DOHH2 (cell line): Measurements from ENCODE around the gene SYT7.

Source experiments
- H3F3A ChIP-seq: fragments of 200-600 bp; sonication (generic), shearing (Covaris generic); 2 replicates; pipeline ENCODE4 v1.6.0; 2016; ENCODE audit warnings: antibody characterized with exemption, mild to moderate bottlenecking; ENCODE audit not compliant: control insufficient read depth, insufficient read depth
- H3K27ac ChIP-seq: fragments of 200-600 bp; sonication (generic); 2 replicates; pipeline ENCODE4 v1.5.1; 2014; ENCODE audit warnings: low read depth, mild to moderate bottlenecking, low read length, moderate library complexity
- H3K27me3 ChIP-seq: fragments of 200-600 bp; sonication (generic); 2 replicates; pipeline ENCODE4 v1.6.1; 2014; ENCODE audit warnings: mild to moderate bottlenecking, low read length, mixed read lengths; ENCODE audit not compliant: control insufficient read depth
- H3K36me3 ChIP-seq: fragments of 200-600 bp; sonication (generic); 2 replicates; pipeline ENCODE4 v1.6.1; 2014; ENCODE audit warnings: mild to moderate bottlenecking, low read length, moderate library complexity, mixed read lengths; ENCODE audit not compliant: control insufficient read depth
- H3K4me1 ChIP-seq: fragments of 200-600 bp; sonication (generic); 2 replicates; pipeline ENCODE4 v1.6.1; 2014; ENCODE audit warnings: mild to moderate bottlenecking, low read length, mixed read lengths; ENCODE audit not compliant: control insufficient read depth
- H3K4me2 ChIP-seq: fragments of 200-600 bp; sonication (generic); 2 replicates; pipeline ENCODE4 v1.6.0; 2014; ENCODE audit warnings: mild to moderate bottlenecking, low read length, moderate library complexity
- H3K4me3 ChIP-seq: fragments of 200-600 bp; sonication (generic); 2 replicates; pipeline ENCODE4 v1.5.1; 2014; ENCODE audit warnings: mild to moderate bottlenecking, low read length, mixed read lengths
- H3K79me2 ChIP-seq: fragments of 200-600 bp; sonication (generic); 2 replicates; pipeline ENCODE4 v1.6.1; 2014; ENCODE audit warnings: mild to moderate bottlenecking, low read length, mixed read lengths; ENCODE audit not compliant: control insufficient read depth
- H3K9me2 ChIP-seq: fragments of 200-600 bp; sonication (generic); replicated peaks from 2 replicates; pipeline ENCODE4 v1.6.1; 2014; ENCODE audit warnings: mild to moderate bottlenecking, low read length, mixed read lengths; ENCODE audit not compliant: control insufficient read depth
- H3K9me3 ChIP-seq: fragments of 200-600 bp; sonication (generic); 2 replicates; pipeline ENCODE4 v1.6.1; 2014; ENCODE audit warnings: antibody characterized with exemption, low read length, mixed read lengths; ENCODE audit not compliant: control insufficient read depth, insufficient read depth
- H4K20me1 ChIP-seq: fragments of 200-600 bp; sonication (generic); 2 replicates; pipeline ENCODE4 v1.6.0; 2014; ENCODE audit warnings: low read depth, mild to moderate bottlenecking, antibody characterized with exemption, low read length, moderate library complexity; ENCODE audit not compliant: control insufficient read depth, insufficient read depth
- EZH2phosphoT487 ChIP-seq: fragments of 200-600 bp; sonication (generic); IDR thresholded peaks from 2 replicates; pipeline ENCODE4 v1.6.1; 2017; ENCODE audit warnings: borderline replicate concordance, mild to moderate bottlenecking, antibody characterized with exemption, low read length, moderate library complexity, mixed read lengths
- TF ChIP-seq, protein P1 (sequence below): fragments of 200-600 bp; sonication (generic); IDR thresholded peaks from one replicate; pipeline ENCODE4 v1.5.1; 2014; ENCODE audit warnings: antibody characterized with exemption, mild to moderate bottlenecking, low read depth, low read length; ENCODE audit not compliant: poor library complexity, severe bottlenecking

Gene SYT7

GRCh38 chr11:61625525-61625924 lies 44.6 kb upstream of the SYT7 start:
- H3K4me2 ChIP-seq = no peak overlapping the region
- H3F3A ChIP-seq = no peaks in the 10 kb centered on the region
- H3K27me3 ChIP-seq = no peaks in the 10 kb centered on the region
- no peak overlapping the region for H3K4me3 ChIP-seq
- H3K79me2 ChIP-seq = no peaks in the 10 kb centered on the region
- no peak for TF ChIP-seq EZH2phosphoT487
- TF ChIP-seq, protein P1, sequence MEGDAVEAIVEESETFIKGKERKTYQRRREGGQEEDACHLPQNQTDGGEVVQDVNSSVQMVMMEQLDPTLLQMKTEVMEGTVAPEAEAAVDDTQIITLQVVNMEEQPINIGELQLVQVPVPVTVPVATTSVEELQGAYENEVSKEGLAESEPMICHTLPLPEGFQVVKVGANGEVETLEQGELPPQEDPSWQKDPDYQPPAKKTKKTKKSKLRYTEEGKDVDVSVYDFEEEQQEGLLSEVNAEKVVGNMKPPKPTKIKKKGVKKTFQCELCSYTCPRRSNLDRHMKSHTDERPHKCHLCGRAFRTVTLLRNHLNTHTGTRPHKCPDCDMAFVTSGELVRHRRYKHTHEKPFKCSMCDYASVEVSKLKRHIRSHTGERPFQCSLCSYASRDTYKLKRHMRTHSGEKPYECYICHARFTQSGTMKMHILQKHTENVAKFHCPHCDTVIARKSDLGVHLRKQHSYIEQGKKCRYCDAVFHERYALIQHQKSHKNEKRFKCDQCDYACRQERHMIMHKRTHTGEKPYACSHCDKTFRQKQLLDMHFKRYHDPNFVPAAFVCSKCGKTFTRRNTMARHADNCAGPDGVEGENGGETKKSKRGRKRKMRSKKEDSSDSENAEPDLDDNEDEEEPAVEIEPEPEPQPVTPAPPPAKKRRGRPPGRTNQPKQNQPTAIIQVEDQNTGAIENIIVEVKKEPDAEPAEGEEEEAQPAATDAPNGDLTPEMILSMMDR = no peak
- no peaks in the 10 kb centered on the region for H3K36me3 ChIP-seq
- no peaks in the 10 kb centered on the region for H3K9me3 ChIP-seq
- no peaks in the 10 kb centered on the region for H3K9me2 ChIP-seq
- H4K20me1 ChIP-seq = no peaks in the 10 kb centered on the region
- no peaks in the 10 kb centered on the region for H3K4me1 ChIP-seq
- no peak overlapping the region for H3K27ac ChIP-seq

- no peak overlapping the region for H3K4me2 ChIP-seq
- no peak overlapping the region for H3K27ac ChIP-seq
- H3K9me3 ChIP-seq = no peaks in the 10 kb centered on the region
- H3K27me3 ChIP-seq = no peaks in the 10 kb centered on the region
- no peaks in the 10 kb centered on the region for H3F3A ChIP-seq
- H3K36me3 ChIP-seq = no peaks in the 10 kb centered on the region
- no peak overlapping the region for H3K4me3 ChIP-seq
- TF ChIP-seq EZH2phosphoT487 = no peak
- TF ChIP-seq, protein P1 = no peak
- H3K79me2 ChIP-seq = no peaks in the 10 kb centered on the region
- no peaks in the 10 kb centered on the region for H3K4me1 ChIP-seq
- H4K20me1 ChIP-seq = no peaks in the 10 kb centered on the region
- no peaks in the 10 kb centered on the region for H3K9me2 ChIP-seq
These were observed 41.2 kb upstream of the SYT7 start for GRCh38 chr11:61621917-61622585.

- no peaks in the 10 kb centered on the region for H3K27me3 ChIP-seq
- TF ChIP-seq EZH2phosphoT487 = no peak
- H3K4me1 ChIP-seq = no peaks in the 10 kb centered on the region
- no peaks in the 10 kb centered on the region for H3F3A ChIP-seq
- no peaks in the 10 kb centered on the region for H3K79me2 ChIP-seq
- no peaks in the 10 kb centered on the region for H3K36me3 ChIP-seq
- no peak overlapping the region for H3K27ac ChIP-seq
- no peaks in the 10 kb centered on the region for H4K20me1 ChIP-seq
- no peaks in the 10 kb centered on the region for H3K9me2 ChIP-seq
- no peak overlapping the region for H3K4me3 ChIP-seq
- no peak overlapping the region for H3K4me2 ChIP-seq
- H3K9me3 ChIP-seq = no peaks in the 10 kb centered on the region
These were observed 38.8 kb upstream of the SYT7 start for GRCh38 chr11:61619471-61620226.

DNA sequence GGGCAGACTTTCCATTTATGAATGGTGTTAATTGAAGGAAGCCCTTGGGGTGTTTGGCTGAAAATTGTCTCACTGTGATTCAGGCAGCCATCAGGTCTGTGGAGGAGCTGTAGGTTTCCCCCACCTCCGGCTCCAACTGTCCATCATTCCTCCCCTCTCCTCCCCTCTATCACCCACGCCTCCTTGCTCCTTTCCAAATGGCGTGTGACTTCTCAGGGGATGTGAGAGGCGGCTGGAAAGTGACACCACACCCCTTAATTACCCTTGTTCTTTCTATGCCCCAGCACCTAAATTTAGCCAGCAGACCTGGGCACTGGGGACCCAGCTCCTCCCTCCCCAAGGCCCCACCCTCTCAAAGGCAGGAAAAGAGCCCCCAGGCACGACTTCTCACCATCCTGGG lies 38.1 kb upstream of the SYT7 start:
- H3K9me3 ChIP-seq = no peaks in the 10 kb centered on the region
- TF ChIP-seq, protein P1 = no peak
- no peak for TF ChIP-seq EZH2phosphoT487
- no peak overlapping the region for H3K4me3 ChIP-seq
- H3K36me3 ChIP-seq = no peaks in the 10 kb centered on the region
- H3F3A ChIP-seq = no peaks in the 10 kb centered on the region
- H3K79me2 ChIP-seq = no peaks in the 10 kb centered on the region
- no peaks in the 10 kb centered on the region for H4K20me1 ChIP-seq
- no peaks in the 10 kb centered on the region for H3K27me3 ChIP-seq
- H3K4me1 ChIP-seq = no peaks in the 10 kb centered on the region
- no peaks in the 10 kb centered on the region for H3K9me2 ChIP-seq
- no peak overlapping the region for H3K4me2 ChIP-seq
- H3K27ac ChIP-seq = no peak overlapping the region
